ENCODE data around the gene NAV2. TPM values are rescaled to one million over a fixed set of nuclear protein-coding genes. Genes with fewer than 3 reads are reported as not detected.
"Not testable (repeated sequence)": the region's sequence is repeated elsewhere in the genome, so short reads cannot be mapped to it uniquely, and the experiment has no call there.

NAV2 gene
- total RNA-seq, 1 donor from 2014 or later, result 10.3 TPM

DNA sequence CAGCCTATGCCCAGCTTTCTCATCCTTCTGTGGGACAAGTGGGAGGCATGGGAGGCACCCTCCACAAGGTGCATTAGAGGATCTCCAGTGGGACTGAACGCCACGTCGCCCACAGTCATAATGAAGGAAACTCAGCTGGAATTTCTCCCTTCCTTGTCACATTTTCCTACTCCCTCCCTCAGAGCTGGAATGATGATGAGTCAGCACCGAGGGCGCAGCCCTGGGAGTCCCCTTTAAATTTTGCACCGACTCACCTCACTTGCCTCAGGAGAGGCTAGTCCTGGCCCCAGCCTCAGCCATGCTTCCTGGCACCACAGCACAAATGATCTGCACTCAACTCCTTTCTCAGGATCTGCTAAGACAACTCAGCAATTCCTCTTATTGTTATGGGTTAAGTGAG, 413.3 kb downstream of the NAV2 start:
- no peak overlapping the region for H3K4me3 Mint-ChIP-seq
- H3K4me1 Mint-ChIP-seq, result no peaks in the 10 kb centered on the region
- intact Hi-C loops (cut with micrococcal nuclease), result no loop called here
- DNase-seq, result no peak
- POLR2A ChIA-PET, result no interaction called here
- CTCF ChIA-PET, result interaction anchor here (1.7 kb wide), 1 partner anchor 229 kb away, joined by 5 read pairs; no protein-coding TSS in a partner anchor
- ATAC-seq (ENCODE audit: low read depth), result no peak
- H3K27ac Mint-ChIP-seq, result no peak overlapping the region
- TF ChIP-seq, protein P1, sequence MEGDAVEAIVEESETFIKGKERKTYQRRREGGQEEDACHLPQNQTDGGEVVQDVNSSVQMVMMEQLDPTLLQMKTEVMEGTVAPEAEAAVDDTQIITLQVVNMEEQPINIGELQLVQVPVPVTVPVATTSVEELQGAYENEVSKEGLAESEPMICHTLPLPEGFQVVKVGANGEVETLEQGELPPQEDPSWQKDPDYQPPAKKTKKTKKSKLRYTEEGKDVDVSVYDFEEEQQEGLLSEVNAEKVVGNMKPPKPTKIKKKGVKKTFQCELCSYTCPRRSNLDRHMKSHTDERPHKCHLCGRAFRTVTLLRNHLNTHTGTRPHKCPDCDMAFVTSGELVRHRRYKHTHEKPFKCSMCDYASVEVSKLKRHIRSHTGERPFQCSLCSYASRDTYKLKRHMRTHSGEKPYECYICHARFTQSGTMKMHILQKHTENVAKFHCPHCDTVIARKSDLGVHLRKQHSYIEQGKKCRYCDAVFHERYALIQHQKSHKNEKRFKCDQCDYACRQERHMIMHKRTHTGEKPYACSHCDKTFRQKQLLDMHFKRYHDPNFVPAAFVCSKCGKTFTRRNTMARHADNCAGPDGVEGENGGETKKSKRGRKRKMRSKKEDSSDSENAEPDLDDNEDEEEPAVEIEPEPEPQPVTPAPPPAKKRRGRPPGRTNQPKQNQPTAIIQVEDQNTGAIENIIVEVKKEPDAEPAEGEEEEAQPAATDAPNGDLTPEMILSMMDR (IDR thresholded peaks at IDR 0.05), result no peak
- no peaks in the 10 kb centered on the region for H3K9me3 Mint-ChIP-seq
- H3K36me3 Mint-ChIP-seq (ENCODE audit: low read depth), result no peaks in the 10 kb centered on the region
- peaks cover 5% of the 10 kb centered on the region for H3K27me3 Mint-ChIP-seq

DNA sequence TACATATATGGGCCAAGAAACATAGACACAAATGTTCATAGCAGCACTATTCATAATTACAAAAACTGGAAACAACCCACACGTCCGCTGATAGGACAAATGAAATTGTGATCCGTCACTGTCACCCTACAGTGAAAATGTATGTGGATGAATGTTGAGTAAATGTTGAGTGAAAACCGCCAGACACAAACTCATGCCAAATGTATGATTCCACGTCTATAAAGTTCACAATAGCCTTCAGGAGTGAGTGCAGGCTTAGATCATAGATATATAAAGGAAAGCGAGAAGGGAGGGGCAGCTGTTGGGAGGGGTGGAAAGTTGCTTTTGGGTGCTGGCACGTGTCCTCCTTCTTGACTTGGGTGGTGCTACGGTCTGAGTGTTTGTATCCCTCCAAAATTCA, 414.1 kb downstream of the NAV2 start:
- POLR2A ChIA-PET, result no interaction called here
- ATAC-seq (ENCODE audit: low read depth), result no peak
- Mint-ChIP-seq H3K9me3 (no peaks in the 10 kb centered on the region), H3K4me3 (no peak overlapping the region), H3K36me3 (ENCODE audit: low read depth) (no peaks in the 10 kb centered on the region), H3K27me3 (peaks cover 6% of the 10 kb centered on the region), H3K4me1 (peaks cover 1% of the 10 kb centered on the region), H3K27ac (no peak overlapping the region)
- intact Hi-C loops (cut with micrococcal nuclease), result no loop called here
- DNase-seq, result no peak
- TF ChIP-seq, protein P1 (IDR thresholded peaks at IDR 0.05), result no peak
- CTCF ChIA-PET, result interaction anchor here (1.9 to 3.5 kb wide), 2 partner anchors 177 to 227 kb away, joined by 5 to 33 read pairs; no protein-coding TSS in a partner anchor

DNA sequence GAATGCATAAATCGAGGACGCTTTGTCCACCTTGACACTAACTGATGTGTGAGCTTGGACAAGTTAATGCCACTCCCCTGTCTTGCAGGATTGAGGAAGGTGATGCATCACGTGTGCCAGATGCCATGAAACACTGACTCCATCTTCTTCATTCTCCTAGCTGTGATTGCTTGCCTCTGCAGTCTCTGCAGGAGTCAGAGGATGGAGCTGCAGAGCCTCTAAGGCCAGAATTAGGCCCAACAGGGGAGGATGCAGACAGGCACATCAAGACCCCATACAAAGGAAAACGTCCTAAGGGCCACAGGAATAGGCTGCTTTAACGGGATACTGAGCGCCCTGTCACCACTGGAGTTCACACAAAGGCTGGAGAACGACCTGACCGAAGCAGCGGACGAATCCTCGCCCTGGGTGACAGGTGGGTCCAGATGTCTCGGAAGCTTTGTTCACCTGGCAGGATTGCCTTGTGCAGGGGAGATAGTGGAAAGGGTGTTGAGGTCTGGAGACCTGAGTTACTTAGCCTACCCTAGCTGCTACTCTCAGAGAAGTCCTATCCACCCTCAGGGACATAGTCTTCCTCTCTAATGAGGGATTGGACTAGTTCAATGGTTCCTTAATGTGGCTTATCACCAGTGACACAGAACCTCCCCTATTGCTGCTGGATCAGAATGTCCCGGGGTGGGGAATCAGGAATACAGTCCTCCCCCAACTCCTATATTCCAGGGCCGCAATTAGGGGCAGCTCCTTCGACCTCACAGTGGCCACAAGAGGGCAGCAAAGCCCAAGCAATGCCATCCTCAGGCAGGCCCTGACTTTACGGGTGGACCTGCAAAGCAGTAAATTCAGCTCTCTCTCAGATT, 415.3 kb downstream of the NAV2 start:
- DNase-seq (peak; percentile 50), ATAC-seq (ENCODE audit: low read depth) (peak; percentile 74)
- H3K27me3 Mint-ChIP-seq, result peaks cover 14% of the 10 kb centered on the region
- H3K36me3 Mint-ChIP-seq (ENCODE audit: low read depth), result no peaks in the 10 kb centered on the region
- CTCF ChIA-PET, result interaction anchor here (0.7 to 3.5 kb wide), 20 partner anchors 9 to 483 kb away, joined by 3 to 33 read pairs (median 4); no protein-coding TSS in a partner anchor
- H3K4me3 Mint-ChIP-seq, result no peak overlapping the region
- POLR2A ChIA-PET, result interaction anchor here (0.6 kb wide), 1 partner anchor 259 kb away, joined by 3 read pairs; no protein-coding TSS in a partner anchor
- no peak overlapping the region for H3K27ac Mint-ChIP-seq
- TF ChIP-seq, protein P1 (IDR thresholded peaks at IDR 0.05), result no peak
- no peaks in the 10 kb centered on the region for H3K9me3 Mint-ChIP-seq
- intact Hi-C loops (cut with micrococcal nuclease), result loop anchor here (1.0 kb wide), 1 partner anchor 226 kb away; no protein-coding TSS in a partner anchor
- peaks cover 10% of the 10 kb centered on the region for H3K4me1 Mint-ChIP-seq

DNA sequence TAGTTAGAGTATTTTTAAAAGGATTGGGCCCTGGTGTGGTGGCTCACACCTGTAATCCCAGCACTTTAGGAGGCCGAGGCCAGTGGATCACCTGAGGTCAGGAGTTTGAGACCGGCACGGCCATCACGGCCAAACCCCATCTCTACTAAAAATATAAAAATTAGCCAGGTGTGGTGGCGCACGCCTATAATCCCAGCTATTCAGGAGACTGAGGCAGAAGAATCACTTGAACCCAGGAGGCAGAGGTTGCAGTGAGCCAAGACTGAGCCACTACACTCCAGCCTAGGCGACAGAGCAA, 415.8 kb downstream of the NAV2 start:
- not testable (repeated sequence) for H3K4me1 Mint-ChIP-seq; H3K9me3 Mint-ChIP-seq; H3K27ac Mint-ChIP-seq; DNase-seq; ATAC-seq (ENCODE audit: low read depth); H3K36me3 Mint-ChIP-seq (ENCODE audit: low read depth); H3K4me3 Mint-ChIP-seq
- ChIA-PET CTCF (interaction anchor here (0.7 to 3.5 kb wide), 18 partner anchors 10 to 482 kb away, joined by 3 to 33 read pairs (median 4); no protein-coding TSS in a partner anchor), POLR2A (interaction anchor here (0.6 kb wide), 1 partner anchor 258 kb away, joined by 3 read pairs; no protein-coding TSS in a partner anchor)
- intact Hi-C loops (cut with micrococcal nuclease), result loop anchor here (1.0 kb wide), 1 partner anchor 226 kb away; no protein-coding TSS in a partner anchor
- H3K27me3 Mint-ChIP-seq, result peaks cover 17% of the 10 kb centered on the region

DNA sequence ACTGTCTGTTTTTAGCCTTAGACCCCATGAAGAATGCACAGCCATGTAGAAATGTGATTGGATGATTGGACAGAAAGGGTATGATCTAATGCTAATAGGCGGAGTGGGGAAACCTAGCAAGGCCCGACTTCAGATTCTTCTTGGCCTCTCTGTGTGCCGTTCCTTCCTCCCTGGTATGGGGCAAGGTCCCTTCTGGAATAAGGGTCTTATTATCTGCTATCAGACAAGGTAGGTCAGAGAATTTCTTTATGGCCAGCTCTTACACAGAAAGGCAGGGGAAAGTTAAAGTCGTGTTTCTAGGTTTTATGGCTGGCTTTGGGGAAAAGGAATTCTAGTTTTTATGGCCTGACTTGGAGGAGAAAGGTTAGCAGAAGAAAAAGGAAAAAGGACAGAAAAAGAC, 417.0 kb downstream of the NAV2 start:
- ChIA-PET CTCF (interaction anchor here (0.8 to 3.5 kb wide), 5 partner anchors 13 to 481 kb away, joined by 3 to 33 read pairs (median 11); no protein-coding TSS in a partner anchor), POLR2A (no interaction called here)
- Mint-ChIP-seq H3K27me3 (peaks cover 22% of the 10 kb centered on the region), H3K9me3 (no peaks in the 10 kb centered on the region), H3K4me3 (no peak overlapping the region), H3K36me3 (ENCODE audit: low read depth) (no peaks in the 10 kb centered on the region), H3K4me1 (peaks cover 10% of the 10 kb centered on the region), H3K27ac (no peak overlapping the region)
- intact Hi-C loops (cut with micrococcal nuclease), result no loop called here
- DNase-seq, result no peak
- ATAC-seq (ENCODE audit: low read depth), result no peak
- TF ChIP-seq, protein P1 (IDR thresholded peaks at IDR 0.05), result no peak

Data from activated B cell treated with CpG ODN at 0.5 μM for 24 hours (primary cell).